GM13977 (cell line): ENCODE measurements around the gene ABCD1.
"Not testable (repeated sequence)": the region's sequence is repeated elsewhere in the genome, so short reads cannot be mapped to it uniquely, and the experiment has no call there.

Experiments used
- DNase-seq: peaks from one replicate; pipeline ENCODE4 v3.0.0; 2012; ENCODE audit warnings: low spot score
- CTCF ChIP-seq: IDR thresholded peaks from 2 replicates; pipeline ENCODE4 v1.5.1; 2012; ENCODE audit warnings: mild to moderate bottlenecking, control low read depth; ENCODE audit not compliant: insufficient read depth; ENCODE audit errors: extremely low read depth, missing control alignments
- in situ Hi-C: fragments of 300-500 bp; cut with MboI; formaldehyde crosslinking; loops from one replicate; pipeline ENCODE4 v1.12.0; 2022; ENCODE audit warnings: low sequenced_read_pairs, low pct_unique_long_range_greater_than_20kb, mixed read lengths, inconsistent platforms; ENCODE audit not compliant: unreplicated experiment

ABCD1 gene

GRCh38 chrX:153690466-153690865, 34.2 kb upstream of the ABCD1 start:
- in situ Hi-C loops = no loop called here
- no peak for TF ChIP-seq CTCF
- DNase-seq = no peak

GRCh38 chrX:153691032-153691827, 33.4 kb upstream of the ABCD1 start:
- DNase-seq, in situ Hi-C loops: not testable (repeated sequence)

- in situ Hi-C loops = no loop called here
- no peak for DNase-seq
Observed at GRCh38 chrX:153692003-153692402, 32.7 kb upstream of the ABCD1 start.

GRCh38 chrX:153692611-153693156, 32.0 kb upstream of the ABCD1 start:
- no peak for DNase-seq
- in situ Hi-C loops = no loop called here
- TF ChIP-seq CTCF = no peak

More at GRCh38 chrX:153692003-153692402, 32.7 kb upstream of the ABCD1 start:
- TF ChIP-seq CTCF = no peak

- in situ Hi-C loops = no loop called here
- no peak for TF ChIP-seq CTCF
- no peak for DNase-seq
Observed at GRCh38 chrX:153693216-153694086, 31.2 kb upstream of the ABCD1 start.

GRCh38 chrX:153694256-153694655, 30.4 kb upstream of the ABCD1 start:
- in situ Hi-C loops, DNase-seq: not testable (repeated sequence)

GRCh38 chrX:153694687-153695270, 29.9 kb upstream of the ABCD1 start:
- no peak for TF ChIP-seq CTCF
- in situ Hi-C loops = no loop called here
- DNase-seq = no peak
